Suprapubic skin (tissue), 4 donors: ENCODE data around the gene TGFBR2. TPM values are rescaled to one million over a fixed set of nuclear protein-coding genes. Genes with fewer than 3 reads are reported as not detected.

Experiments
- DNase-seq, 2 donors: peaks; one replicate each; pipeline ENCODE4 v3.0.0-alpha.2; 2019; ENCODE audit warnings: low spot score in 2 of 2
- H3K27ac ChIP-seq: fragments of 200-600 bp; sonication (generic); one replicate; pipeline ENCODE4 v1.5.1; 2019
- H3K27me3 ChIP-seq: fragments of 200-600 bp; sonication (generic); one replicate; pipeline ENCODE4 v1.5.1; 2019
- H3K36me3 ChIP-seq: fragments of 200-600 bp; sonication (generic); one replicate; pipeline ENCODE4 v1.5.1; 2019
- H3K4me1 ChIP-seq: fragments of 200-600 bp; sonication (generic); one replicate; pipeline ENCODE4 v1.5.1; 2019
- H3K4me3 ChIP-seq: fragments of 200-600 bp; sonication (generic); one replicate; pipeline ENCODE4 v1.5.1; 2019; ENCODE audit warnings: mild to moderate bottlenecking
- H3K9me3 ChIP-seq: fragments of 200-600 bp; sonication (generic); one replicate; pipeline ENCODE4 v1.5.1; 2019
- CTCF ChIP-seq, 2 donors: fragments of 200-600 bp in 1 of 2; fragments of 450-650 bp in 1 of 2; sonication (generic) in 1 of 2; IDR thresholded peaks; one replicate each; pipeline ENCODE4 v1.5.1; 2016 to 2019; ENCODE audit warnings: antibody characterized with exemption in 2 of 2, mild to moderate bottlenecking in 1 of 2, moderate library complexity in 1 of 2
- EP300 ChIP-seq: sonication (generic); formaldehyde crosslinking; IDR thresholded peaks from one replicate; pipeline ENCODE4 v1.6.1; 2017; ENCODE audit warnings: antibody characterized with exemption
- POLR2A ChIP-seq, 2 donors: fragments of 450-650 bp; IDR thresholded peaks; one replicate each; pipeline ENCODE4 v1.6.1; 2017; ENCODE audit warnings: antibody characterized with exemption in 2 of 2, mild to moderate bottlenecking in 2 of 2, moderate library complexity in 2 of 2
- POLR2AphosphoS5 ChIP-seq, 3 donors: sonication (generic); formaldehyde crosslinking; IDR thresholded peaks; one replicate each; pipeline ENCODE4 v1.6.1; 2017; ENCODE audit warnings: antibody characterized with exemption in 3 of 3
- WGBS: methylation state at CpG from one replicate; pipeline ENCODE4 v1.1.5; 2018; 5-methylcytosine and 5-hydroxymethylcytosine counted together
- total RNA-seq, 4 donors: library from RNA; depleted of rRNA; stranded (reverse); fragments of >200 nt; gene quantifications; one replicate each; pipeline ENCODE4 v1.1.0, GENCODE V29; 2016

TGFBR2 gene
- total RNA-seq, 4 donors from 2014 or later: 63.7 to 84.3 (median 83.3) TPM

- TF ChIP-seq EP300 (no peak), POLR2AphosphoS5 (IDR thresholded peaks at IDR 0.05) (no peak), CTCF (IDR thresholded peaks at IDR 0.05) (no peak), POLR2A (IDR thresholded peaks at IDR 0.05) (no peak)
- 65% methylated on average over 3 of the region's 3 CpGs for WGBS
- Histone ChIP-seq H3K27ac (no peak overlapping the region), H3K36me3 (no peaks in the 10 kb centered on the region), H3K9me3 (no peaks in the 10 kb centered on the region), H3K4me3 (no peak overlapping the region), H3K4me1 (peaks cover 63% of the 10 kb centered on the region), H3K27me3 (no peaks in the 10 kb centered on the region)
- no peak for DNase-seq
Observed at GRCh38 chr3:30615615-30616346, 9.4 kb downstream of the TGFBR2 start.

- H3K36me3 ChIP-seq: no peaks in the 10 kb centered on the region
- H3K4me1 ChIP-seq: peaks cover 62% of the 10 kb centered on the region
- H3K27me3 ChIP-seq: no peaks in the 10 kb centered on the region
- no peak for DNase-seq
- no peaks in the 10 kb centered on the region for H3K9me3 ChIP-seq
- H3K4me3 ChIP-seq: no peak overlapping the region
- no peak overlapping the region for H3K27ac ChIP-seq
- WGBS: 63% methylated on average over 1 of the region's 1 CpG
- TF ChIP-seq CTCF (IDR thresholded peaks at IDR 0.05) (no peak), EP300 (no peak), POLR2AphosphoS5 (IDR thresholded peaks at IDR 0.05) (no peak), POLR2A (IDR thresholded peaks at IDR 0.05) (no peak)
Observed at GRCh38 chr3:30616347-30617027, 10.1 kb downstream of the TGFBR2 start.

GRCh38 chr3:30617069-30617468 lies 10.7 kb downstream of the TGFBR2 start:
- H3K27ac ChIP-seq: no peak overlapping the region
- WGBS: 90% methylated on average over 5 of the region's 5 CpGs
- H3K4me3 ChIP-seq: no peak overlapping the region
- no peaks in the 10 kb centered on the region for H3K36me3 ChIP-seq
- DNase-seq: no peak
- H3K27me3 ChIP-seq: no peaks in the 10 kb centered on the region
- no peak for TF ChIP-seq POLR2AphosphoS5 (IDR thresholded peaks at IDR 0.05)
- TF ChIP-seq EP300: no peak
- no peak for TF ChIP-seq POLR2A (IDR thresholded peaks at IDR 0.05)
- no peak for TF ChIP-seq CTCF (IDR thresholded peaks at IDR 0.05)
- H3K4me1 ChIP-seq: peaks cover 61% of the 10 kb centered on the region
- H3K9me3 ChIP-seq: no peaks in the 10 kb centered on the region

- Histone ChIP-seq H3K27ac (no peak overlapping the region), H3K27me3 (no peaks in the 10 kb centered on the region), H3K9me3 (no peaks in the 10 kb centered on the region), H3K36me3 (no peaks in the 10 kb centered on the region), H3K4me3 (no peak overlapping the region), H3K4me1 (peaks cover 61% of the 10 kb centered on the region)
- 71% methylated on average over 2 of the region's 2 CpGs for WGBS
- no peak for DNase-seq
- no peak for TF ChIP-seq CTCF (IDR thresholded peaks at IDR 0.05)
- no peak for TF ChIP-seq EP300
- no peak for TF ChIP-seq POLR2A (IDR thresholded peaks at IDR 0.05)
- no peak for TF ChIP-seq POLR2AphosphoS5 (IDR thresholded peaks at IDR 0.05)
Observed at GRCh38 chr3:30617653-30618052, 11.3 kb downstream of the TGFBR2 start.

- 81% methylated on average over 3 of the region's 3 CpGs for WGBS
- Histone ChIP-seq H3K4me1 (peaks cover 54% of the 10 kb centered on the region), H3K27me3 (no peaks in the 10 kb centered on the region), H3K36me3 (no peaks in the 10 kb centered on the region), H3K4me3 (no peak overlapping the region), H3K9me3 (no peaks in the 10 kb centered on the region), H3K27ac (no peak overlapping the region)
- DNase-seq: no peak
- TF ChIP-seq POLR2A (IDR thresholded peaks at IDR 0.05): no peak
- no peak for TF ChIP-seq EP300
- TF ChIP-seq CTCF (IDR thresholded peaks at IDR 0.05): no peak
- TF ChIP-seq POLR2AphosphoS5 (IDR thresholded peaks at IDR 0.05): no peak
Observed at GRCh38 chr3:30618526-30618925, 12.1 kb downstream of the TGFBR2 start.
